Erythroblast (primary cell): Measurements from ENCODE around the gene RAB17.
A peak's percentile ranks its signal among the peaks of the same experiment; 100 is the strongest.

Experiments used
- DNase-seq, 2 experiments: peaks; one replicate each; lab custom pipeline; 2025; lab: John Stamatoyannopoulos, UW
- GATA1 ChIP-seq: IDR thresholded peaks from 2 replicates; pipeline ENCODE4 v1.6.1; 2011; ENCODE audit warnings: low read depth, mild to moderate bottlenecking, control low read depth, low read length, moderate library complexity
- POLR2A ChIP-seq: IDR thresholded peaks from 2 replicates; pipeline ENCODE4 v1.6.1; 2011; ENCODE audit warnings: mild to moderate bottlenecking, low read length

The RAB17 gene

GRCh38 chr2:237583385-237584295, 6.9 kb downstream of the RAB17 start:
- TF ChIP-seq GATA1 (no peak), POLR2A (no peak)
- no peak for DNase-seq

GRCh38 chr2:237581751-237582746, 8.5 kb downstream of the RAB17 start:
- DNase-seq: peak in 1 of 2 experiments; percentile 9
- no peak for TF ChIP-seq GATA1
- no peak for TF ChIP-seq POLR2A

DNA sequence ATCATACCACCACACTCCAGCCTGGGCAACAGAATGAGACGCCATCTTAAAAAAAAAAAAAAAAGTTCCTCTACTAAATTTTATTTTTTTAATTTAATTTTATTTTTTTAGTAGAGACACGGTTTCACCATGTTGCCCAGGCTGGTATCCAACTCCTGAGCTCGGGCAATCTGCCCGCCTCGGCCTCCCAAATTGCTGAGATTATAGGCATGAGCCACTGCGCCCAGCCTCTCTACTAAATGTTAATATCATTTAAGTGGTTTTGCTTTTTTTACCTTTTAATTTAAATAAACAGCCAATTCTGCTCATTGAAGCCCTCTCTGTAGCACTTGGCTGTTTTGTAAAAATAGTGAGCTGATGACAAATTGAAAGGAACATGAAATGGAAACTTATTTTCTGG, 9.2 kb downstream of the RAB17 start:
- TF ChIP-seq POLR2A: no peak
- no peak for TF ChIP-seq GATA1
- no peak for DNase-seq

DNA sequence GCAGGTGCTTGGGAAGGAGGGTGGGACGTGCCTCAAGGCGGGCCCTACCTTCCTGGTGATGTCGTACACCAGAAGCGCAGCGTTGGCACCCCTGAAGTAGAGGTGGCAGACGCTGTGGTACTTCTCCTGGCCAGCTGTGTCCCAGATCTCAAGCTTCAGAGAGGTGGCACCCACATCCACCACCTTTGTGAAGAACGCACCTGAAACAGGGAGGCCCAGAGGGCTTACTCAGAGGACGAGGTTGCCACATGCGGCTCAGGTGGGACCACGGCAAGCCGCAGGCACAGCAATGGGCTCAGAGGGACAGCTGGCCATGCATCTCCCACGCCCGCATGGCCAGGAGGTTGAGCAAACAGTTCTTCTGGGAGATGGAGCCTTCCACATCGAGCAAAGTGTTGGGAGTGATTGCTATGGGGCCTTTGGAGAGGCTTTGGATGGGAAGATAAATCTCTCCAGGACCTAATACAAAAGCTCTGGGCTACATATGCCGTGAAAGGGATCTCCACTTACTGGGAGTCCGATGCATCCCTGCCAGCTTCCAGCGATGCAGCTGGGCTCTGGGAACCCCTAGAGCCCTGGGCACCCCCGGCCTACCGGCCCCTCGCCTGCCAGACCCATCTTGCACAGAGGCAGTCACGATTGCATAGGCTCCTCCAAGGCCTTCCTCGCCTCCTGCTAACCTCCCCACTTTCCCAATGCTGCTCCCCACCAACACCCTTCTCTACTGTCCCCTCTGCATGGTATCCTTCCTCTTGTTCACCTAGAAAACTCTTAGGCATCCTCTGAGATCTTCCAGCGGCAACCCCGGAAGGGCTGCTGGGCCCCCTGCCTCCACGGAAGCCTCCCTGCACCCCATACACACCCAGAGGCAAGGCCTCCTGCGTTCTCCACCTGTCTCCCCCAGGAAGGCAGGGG, 12.3 kb downstream of the RAB17 start:
- TF ChIP-seq POLR2A: no peak
- DNase-seq: no peak

DNA sequence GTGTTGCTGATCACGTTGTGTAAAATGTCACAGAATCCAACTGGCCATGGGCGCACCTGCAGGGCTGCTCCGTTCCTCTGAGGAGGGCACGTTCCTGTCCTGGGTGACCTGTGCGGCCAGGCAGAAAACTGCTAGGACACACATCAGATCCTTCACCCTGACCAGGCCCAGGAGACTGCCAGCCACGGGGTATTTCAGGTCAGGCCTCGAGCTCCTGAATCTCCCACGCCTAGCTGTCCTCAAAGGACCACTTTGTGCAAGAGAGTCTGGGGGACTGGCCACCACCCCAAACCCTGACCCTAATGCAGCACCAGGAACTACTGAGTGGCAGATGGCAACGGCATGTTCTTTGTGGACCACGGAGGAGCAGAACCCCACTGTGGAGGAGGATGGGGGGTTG, 13.1 kb downstream of the RAB17 start:
- no peak for DNase-seq

GRCh38 chr2:237576974-237577373, 13.6 kb downstream of the RAB17 start:
- no peak for DNase-seq
- no peak for TF ChIP-seq GATA1
- no peak for TF ChIP-seq POLR2A

More for the DNA sequence above, 13.1 kb downstream of the RAB17 start:
- TF ChIP-seq POLR2A (no peak), GATA1 (no peak)

GRCh38 chr2:237575869-237576862, 14.4 kb downstream of the RAB17 start:
- no peak for DNase-seq
- TF ChIP-seq GATA1 (no peak), POLR2A (no peak)

GRCh38 chr2:237574894-237575868, 15.4 kb downstream of the RAB17 start:
- TF ChIP-seq POLR2A (no peak), GATA1 (no peak)
- no peak for DNase-seq

- TF ChIP-seq GATA1 (no peak), POLR2A (no peak)
- DNase-seq: no peak
Observed at GRCh38 chr2:237574467-237574866, 16.1 kb downstream of the RAB17 start.

DNA sequence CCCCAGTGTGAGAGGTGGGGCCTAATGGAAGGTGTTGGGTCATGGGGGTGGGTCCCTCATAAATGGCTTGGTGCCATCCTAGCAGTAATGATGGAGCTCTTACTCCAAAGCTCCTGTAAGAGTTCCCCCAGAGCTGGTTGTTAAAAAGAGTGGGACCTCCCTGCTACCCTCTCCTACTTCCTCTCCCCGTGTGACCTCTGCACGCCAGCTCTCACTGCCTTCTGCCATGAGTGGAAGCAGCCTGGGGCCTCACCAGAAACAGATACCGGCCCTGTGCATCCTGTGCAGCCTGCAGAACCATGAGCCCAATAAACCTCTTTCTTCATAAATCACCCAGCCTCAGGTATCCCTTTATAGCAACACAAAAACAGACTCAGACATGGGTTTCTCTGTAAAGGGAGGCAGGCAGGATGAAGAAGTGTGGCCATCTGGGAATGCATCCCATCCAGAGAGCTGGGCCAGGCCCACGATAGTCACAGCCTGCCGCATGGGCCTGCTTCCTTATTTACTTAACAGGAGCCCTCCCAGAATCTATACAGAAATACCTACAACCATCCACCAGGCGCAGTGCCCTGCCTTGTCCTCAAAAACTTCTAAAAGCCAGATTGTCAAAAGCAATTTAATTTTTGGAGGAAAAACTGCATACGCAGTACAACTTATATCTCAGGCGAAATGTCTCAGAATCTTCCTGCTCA, 16.7 kb downstream of the RAB17 start:
- TF ChIP-seq GATA1 (no peak), POLR2A (no peak)
- DNase-seq: no peak

- TF ChIP-seq POLR2A (no peak), GATA1 (no peak)
- DNase-seq: no peak
Observed at GRCh38 chr2:237572742-237573101, 17.8 kb downstream of the RAB17 start.
